GM19025 (cell line): ENCODE data around the gene SIRT4.
"Not testable (repeated sequence)": the region's sequence is repeated elsewhere in the genome, so short reads cannot be mapped to it uniquely, and the experiment has no call there.

Experiments used
- ATAC-seq: cut with Tn5 transposase; IDR thresholded peaks from one replicate; pipeline ENCODE4 v1.9.1; 2021; ENCODE audit warnings: mild to moderate bottlenecking, low read depth, moderate library complexity; ENCODE audit not compliant: unreplicated experiment

Gene SIRT4

DNA sequence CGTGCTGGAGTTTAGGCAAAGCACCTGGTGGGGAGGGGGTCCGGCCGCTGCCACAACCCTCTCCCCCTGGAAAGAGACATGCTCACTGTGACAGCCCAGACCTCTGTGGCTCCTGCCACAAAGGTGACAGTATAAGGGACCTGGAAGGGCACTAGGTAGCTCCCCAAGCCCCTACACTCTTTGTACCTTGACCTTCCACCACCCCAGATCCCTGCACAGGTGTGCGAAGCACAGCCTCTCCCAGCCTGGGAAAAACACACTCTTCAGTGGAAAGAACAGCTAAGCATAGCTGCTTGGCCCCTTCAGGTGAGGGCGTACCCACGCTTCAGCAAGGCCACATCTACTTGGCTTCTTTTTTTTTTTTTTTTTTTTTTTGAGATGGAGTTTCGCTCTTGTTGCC lies 30.4 kb downstream of the SIRT4 start:
- no peak for ATAC-seq

- not testable (repeated sequence) for ATAC-seq
Observed at GRCh38 chr12:120335447-120335846, 33.3 kb downstream of the SIRT4 start.

DNA sequence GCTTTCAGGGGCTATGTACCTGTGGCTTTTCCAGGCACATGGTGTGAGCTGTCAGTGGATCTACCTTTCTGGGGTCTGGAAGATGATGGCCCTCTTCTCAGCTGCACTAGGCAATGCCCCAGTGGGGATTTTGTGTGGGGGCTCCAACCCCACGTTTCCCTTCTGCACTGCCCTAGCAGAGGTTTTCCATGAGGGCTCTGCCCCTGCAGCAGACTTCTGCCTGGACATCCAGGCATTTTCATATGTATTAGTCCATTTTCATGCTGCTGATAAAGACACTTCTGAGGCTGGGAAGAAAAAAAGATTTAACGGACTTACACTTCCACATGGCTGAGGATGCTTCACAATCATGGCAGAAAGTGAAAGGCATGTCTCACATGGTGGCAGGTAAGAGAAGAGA lies 34.3 kb downstream of the SIRT4 start:
- ATAC-seq, result not testable (repeated sequence)

GRCh38 chr12:120337730-120338129 lies 35.6 kb downstream of the SIRT4 start:
- ATAC-seq, result no peak

DNA sequence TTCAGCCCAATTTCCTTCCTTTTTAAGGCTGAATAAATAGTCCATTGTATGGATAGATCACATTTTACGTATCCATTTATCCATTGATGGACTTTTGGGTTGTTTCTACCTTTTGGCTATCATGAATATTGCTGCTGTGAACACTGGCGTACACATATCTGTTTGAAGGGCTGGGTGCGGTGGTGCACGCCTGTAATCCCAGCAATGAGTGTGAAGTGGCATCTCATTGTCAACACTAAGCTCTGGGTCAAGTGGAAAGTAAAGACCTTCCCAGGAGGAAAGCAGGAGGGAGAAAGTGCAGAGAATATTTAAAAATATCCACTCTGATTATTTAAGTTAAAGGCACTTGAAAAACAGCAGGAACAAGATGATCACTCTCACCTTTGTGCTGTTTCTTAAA lies 37.1 kb downstream of the SIRT4 start:
- no peak for ATAC-seq

DNA sequence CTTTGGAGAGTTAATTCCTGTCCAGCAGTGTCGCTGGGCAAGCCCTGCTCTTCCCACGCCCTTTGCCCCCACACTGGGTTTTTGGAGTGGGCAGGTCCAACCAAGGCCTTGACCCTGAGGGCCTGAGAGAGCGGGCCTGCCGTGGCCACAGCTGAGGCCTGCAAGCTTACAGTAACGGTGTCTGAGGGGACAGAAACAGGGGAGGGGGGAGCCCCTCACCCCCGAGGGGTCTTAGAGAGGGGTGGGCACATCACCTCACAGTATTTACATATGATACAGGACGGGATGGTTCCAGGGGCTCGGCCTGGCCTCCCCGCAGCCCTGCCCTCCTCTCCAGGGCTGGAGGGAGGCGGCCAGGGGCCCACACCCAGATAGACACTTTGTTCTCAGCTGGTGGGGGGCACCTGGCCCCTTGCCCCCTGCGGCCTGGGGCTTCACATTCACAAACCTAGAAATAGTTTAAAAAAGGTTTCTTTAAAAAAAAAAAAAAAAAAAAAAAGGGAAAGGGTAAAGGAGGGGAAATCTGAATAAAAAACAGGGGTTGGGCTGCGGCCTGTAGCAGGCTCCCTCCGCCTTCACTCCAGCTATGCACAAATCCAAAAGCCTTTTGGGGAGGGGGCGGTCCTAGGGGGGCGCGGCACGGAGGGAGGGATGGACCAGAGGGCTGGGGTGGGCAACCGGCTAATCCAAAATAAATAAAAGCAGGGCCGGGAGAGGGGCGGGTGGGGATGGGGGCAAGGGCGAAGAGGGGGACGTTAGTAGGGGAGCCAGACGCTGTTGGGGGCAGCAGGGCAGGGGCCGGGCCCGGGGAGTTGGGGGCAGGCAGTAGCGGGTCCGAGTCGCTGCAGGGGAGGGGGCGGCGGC lies 40.3 kb downstream of the SIRT4 start:
- no peak for ATAC-seq

GRCh38 chr12:120343039-120343537 lies 41.0 kb downstream of the SIRT4 start:
- ATAC-seq, result no peak

- ATAC-seq, result no peak
Observed at GRCh38 chr12:120343692-120344091, 41.6 kb downstream of the SIRT4 start.

GRCh38 chr12:120346031-120346430 lies 43.9 kb downstream of the SIRT4 start:
- ATAC-seq, result no peak

DNA sequence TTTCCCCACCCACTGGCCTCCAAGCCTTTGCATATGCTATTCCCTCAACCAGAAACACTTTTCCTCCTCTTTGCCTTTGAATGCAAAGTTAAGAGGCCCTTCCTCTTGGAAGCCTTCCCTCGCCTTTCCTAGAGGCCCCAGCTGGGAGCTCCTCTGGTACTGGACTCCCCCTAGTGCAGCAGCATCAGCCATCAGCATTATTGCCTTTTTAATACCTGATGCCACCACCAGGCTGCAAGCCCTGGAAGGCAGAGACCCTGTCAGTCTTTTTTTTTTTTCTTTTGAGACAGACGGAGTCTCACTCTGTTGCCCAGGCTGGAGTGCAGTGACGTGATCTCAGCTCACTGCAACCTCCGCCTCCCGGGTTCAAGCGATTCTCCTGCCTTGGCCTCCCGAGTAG lies 44.6 kb downstream of the SIRT4 start:
- no peak for ATAC-seq

- ATAC-seq, result no peak
Observed at GRCh38 chr12:120347766-120348165, 45.6 kb downstream of the SIRT4 start.

DNA sequence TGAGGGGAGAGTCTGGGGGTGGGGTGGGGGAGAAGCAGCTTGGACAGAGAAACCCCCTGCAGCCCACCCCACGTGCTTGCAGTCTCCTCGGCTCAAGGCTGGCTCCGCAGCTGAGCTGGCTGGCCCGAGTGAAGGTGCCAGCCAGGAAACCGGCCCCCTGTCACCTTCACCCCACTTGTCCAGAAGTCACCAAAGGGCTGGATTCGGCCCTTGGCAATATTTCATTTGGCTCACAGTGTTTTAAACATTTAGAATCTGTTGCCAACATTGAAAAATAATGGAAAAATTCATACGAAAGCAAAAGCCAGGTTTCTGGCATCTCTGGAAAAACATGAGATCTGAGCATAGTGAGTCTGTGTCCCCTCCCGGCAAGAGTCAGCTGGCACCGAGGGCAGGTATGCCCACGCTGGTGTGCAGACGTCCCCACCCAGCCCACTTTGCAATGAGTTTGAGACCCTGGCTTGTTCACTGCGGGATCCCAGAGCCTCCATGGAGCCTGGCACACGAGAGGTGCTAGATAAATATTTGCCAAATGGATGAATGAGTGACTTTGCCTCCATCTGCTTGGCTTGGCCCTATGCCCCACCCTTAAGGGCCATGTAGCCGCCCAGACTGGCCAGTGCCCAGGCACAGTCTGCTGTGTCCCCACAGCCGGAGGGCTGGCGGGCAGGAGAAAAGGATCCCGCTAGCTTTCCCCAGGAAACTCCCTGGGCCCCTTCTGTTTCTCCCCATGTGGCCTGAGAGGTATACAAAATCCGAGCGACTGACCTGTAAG lies 48.6 kb downstream of the SIRT4 start:
- ATAC-seq, result no peak

DNA sequence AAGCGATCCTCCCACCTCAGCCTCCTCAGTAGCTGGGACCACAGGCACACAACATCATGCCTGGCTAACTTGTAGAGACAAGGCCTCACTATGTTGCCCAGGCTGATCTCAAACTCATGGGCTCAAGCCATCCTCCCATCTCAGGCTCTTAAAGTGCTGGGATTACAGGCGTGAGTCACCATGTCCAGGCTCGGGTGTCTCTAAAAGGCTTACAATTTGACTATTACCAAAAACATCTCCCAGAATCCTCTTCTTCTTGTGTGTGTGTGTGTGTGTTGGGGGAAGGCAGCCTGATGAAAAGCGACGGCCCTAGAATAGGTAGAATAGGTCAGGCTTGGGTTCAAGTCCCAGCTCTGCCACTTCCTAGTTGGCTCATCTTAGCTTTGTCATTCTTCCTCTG lies 50.0 kb downstream of the SIRT4 start:
- no peak for ATAC-seq

- no peak for ATAC-seq
Observed at GRCh38 chr12:120353136-120353535, 51.0 kb downstream of the SIRT4 start.

DNA sequence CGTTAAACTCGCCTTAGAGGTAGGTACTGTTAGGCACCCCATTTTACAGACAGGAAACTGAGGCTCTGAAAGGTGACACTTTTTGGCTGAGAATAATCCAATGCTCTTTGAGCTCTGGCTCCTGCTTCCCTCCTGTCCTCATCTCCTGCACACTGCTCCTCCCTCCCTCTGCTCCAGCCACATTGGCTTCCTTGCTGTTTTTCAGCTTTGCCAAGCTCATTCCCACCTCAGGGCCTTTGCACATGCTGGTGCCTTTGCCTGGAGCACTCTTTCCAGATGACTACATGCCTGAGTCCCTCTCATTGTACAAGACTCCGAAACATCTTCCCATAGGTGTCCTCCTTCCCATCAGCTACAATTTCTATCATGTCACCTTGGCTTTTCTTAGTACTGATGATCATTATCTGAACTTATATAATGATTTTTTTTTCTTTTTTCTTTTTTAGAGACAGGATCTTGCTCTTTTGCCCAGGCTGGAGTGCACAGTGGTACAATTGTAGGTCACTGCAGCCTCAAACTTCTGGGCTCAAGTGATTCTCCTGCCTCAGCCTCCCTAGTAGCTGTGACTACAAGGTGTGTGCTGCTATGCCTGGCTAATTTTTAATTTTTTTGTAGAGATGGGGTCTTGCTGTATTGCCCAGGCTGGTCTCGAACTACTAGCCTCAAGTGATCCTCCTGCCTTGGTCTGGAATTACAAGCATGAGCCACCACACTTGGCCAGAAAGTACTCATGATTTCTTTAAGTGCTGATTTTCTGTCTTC lies 51.6 kb downstream of the SIRT4 start:
- no peak for ATAC-seq

- ATAC-seq, result no peak
Observed at GRCh38 chr12:120356567-120357030, 54.5 kb downstream of the SIRT4 start.

- no peak for ATAC-seq
Observed at GRCh38 chr12:120357104-120357503, 55.0 kb downstream of the SIRT4 start.

DNA sequence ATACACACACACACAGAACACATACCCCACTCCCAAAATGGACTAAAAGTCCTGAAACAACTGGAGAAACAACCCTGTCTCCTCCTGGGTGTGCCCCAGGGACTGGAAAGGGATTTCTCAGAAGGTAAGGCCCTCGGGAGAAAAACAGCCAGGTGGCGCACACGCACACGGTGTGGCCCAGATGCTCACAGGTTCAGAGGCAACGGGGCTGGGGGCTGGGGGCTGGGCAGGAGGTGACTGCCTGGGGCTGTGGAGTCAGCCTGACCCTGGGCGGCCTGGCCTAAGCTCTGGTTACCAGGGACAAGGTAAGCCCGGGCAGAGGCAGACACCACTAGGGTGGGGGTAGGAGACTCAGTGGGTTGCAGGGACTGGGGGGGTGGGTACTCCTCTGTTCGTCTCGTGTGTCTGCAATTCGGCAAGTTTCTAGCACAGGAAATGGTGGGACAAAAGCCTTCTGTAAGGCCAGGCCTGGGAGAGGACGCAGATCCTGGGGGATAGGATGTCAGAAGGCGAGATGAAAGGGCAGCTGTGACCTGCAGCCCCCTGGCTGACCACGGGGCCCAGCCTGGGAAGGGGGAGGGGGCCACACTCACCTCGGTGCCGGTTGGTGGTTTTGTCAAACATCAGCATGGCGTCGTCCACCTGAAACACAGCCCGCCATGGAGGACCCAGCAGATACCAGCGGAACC lies 56.4 kb downstream of the SIRT4 start:
- no peak for ATAC-seq

DNA sequence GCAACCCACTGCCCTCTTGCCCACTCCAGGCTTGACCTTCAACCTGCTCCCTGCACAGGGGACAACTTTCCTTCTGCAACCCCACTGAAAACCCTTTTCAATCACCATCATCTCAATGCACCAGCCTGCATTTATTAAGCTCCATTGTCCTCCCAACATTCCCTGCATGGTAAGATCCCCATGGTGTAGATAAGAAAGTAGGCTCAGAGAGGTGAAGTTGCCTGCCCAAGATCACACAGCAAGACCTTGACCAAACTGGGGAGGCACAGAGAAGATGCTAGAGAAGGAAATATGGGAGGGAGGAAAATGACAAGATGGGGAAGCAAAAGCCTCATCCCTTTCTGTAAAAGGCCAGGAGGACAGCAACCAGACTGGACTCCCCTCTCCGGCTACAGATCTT lies 57.0 kb downstream of the SIRT4 start:
- no peak for ATAC-seq

DNA sequence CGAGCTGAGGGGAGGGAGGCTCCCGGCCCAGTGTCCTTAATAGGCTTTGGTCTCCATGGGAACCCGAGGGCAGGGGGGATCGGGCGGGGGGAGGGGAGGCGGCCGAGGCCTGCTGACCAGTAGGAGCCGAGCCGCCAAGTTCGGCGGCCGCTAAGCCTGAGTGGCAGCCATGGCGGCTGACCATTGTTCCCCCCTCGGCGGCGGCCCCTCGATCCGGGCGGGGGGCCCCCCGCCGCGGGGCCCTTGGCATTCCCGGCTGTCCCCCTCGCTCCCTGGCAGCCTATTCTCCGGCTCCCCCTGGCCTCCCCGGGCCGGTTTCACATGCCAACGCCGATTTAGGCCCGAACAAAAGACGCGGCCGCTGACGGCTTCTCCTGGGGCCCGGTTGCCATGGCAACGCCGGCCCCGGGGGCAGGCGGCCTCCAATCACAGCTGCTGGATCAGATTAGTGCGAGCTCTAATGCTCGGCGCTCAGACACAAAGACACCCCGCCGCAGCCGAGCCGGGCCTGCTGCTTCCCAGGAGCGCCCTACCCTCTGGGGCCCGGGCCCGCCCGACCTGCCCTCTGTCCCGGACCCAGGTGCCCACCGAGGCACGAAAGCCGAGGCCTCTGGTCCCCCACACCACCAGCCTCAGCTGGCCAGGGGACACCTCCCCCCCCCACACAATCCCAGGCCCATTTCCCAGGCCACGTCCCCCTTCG lies 59.5 kb downstream of the SIRT4 start:
- no peak for ATAC-seq
